H1 (cell line): ENCODE results near the gene TMEM150B. TPM values are rescaled to one million over a fixed set of nuclear protein-coding genes. Genes with fewer than 3 reads are reported as not detected.

Experiments
- CTCF ChIA-PET: fragments of 300-600 bp; sonication (Branson Sonifier 250); formaldehyde crosslinking; loops from one replicate; lab custom pipeline; 2021; ENCODE audit not compliant: partially characterized antibody; lab: Charles Lee
- POLR2A ChIA-PET: fragments of 300-600 bp; sonication (Branson Sonifier 250); formaldehyde crosslinking; loops from one replicate; lab custom pipeline; 2021; ENCODE audit warnings: inconsistent platforms; ENCODE audit not compliant: partially characterized antibody; lab: Charles Lee
- DNase-seq, 2 experiments: peaks; one replicate each; pipeline versions ENCODE4 v3.0.0 to v3.0.0-alpha.2; 2010 to 2022; ENCODE audit warnings: low spot score in 2 of 2, low read depth in 1 of 2, mixed read lengths in 1 of 2
- FAIRE-seq: peaks from 2 replicates; lab custom pipeline; 2011; peaks lifted over from hg19 to GRCh38; lab: Jason Lieb, UNC
- H2AFZ ChIP-seq: 2 replicates; pipeline ENCODE4 v1.8.1; 2012; ENCODE audit warnings: low read length, inconsistent platforms
- H2AK5ac ChIP-seq: 2 replicates; pipeline ENCODE4 v1.6.1; 2013; ENCODE audit warnings: low read depth, low read length
- H2BK120ac ChIP-seq: replicated peaks from 2 replicates; pipeline ENCODE3; 2013; ENCODE audit warnings: low read depth, low read length, inconsistent platforms
- H2BK12ac ChIP-seq: 2 replicates; pipeline ENCODE4 v1.6.1; 2013; ENCODE audit warnings: low read depth, low read length
- H2BK15ac ChIP-seq: 2 replicates; pipeline ENCODE4 v1.6.1; 2013; ENCODE audit warnings: low read length
- H2BK20ac ChIP-seq: 2 replicates; pipeline ENCODE4 v1.6.1; 2013; ENCODE audit warnings: low read length
- H2BK5ac ChIP-seq: 2 replicates; pipeline ENCODE4 v1.6.1; 2013; ENCODE audit warnings: low read depth, low read length
- H3K14ac ChIP-seq: 2 replicates; pipeline ENCODE4 v1.6.1; 2013; ENCODE audit warnings: inconsistent platforms; ENCODE audit not compliant: insufficient read length
- H3K18ac ChIP-seq: 2 replicates; pipeline ENCODE4 v1.6.1; 2013; ENCODE audit warnings: low read length; ENCODE audit errors: extremely low read depth
- H3K23ac ChIP-seq: 2 replicates; pipeline ENCODE4 v1.6.1; 2013; ENCODE audit warnings: inconsistent platforms; ENCODE audit not compliant: insufficient read length
- H3K23me2 ChIP-seq: 2 replicates; pipeline ENCODE4 v1.6.1; 2013; ENCODE audit warnings: low read depth, low read length
- H3K27ac ChIP-seq: 2 replicates; pipeline ENCODE4 v1.6.1; 2011; ENCODE audit warnings: low read depth, low read length, inconsistent platforms
- H3K27me3 ChIP-seq, 4 experiments: replicated peaks in 1 of 4; 1 replicate in 1 of 4; 2 replicates in 3 of 4; pipeline versions ENCODE4 v1.6.1 to v1.8.1; 2011 to 2013; ENCODE audit warnings: low read length in 3 of 4, mild to moderate bottlenecking in 3 of 4, inconsistent platforms in 2 of 4, mixed read lengths in 2 of 4, moderate library complexity in 1 of 4; ENCODE audit not compliant: control insufficient read depth in 3 of 4, insufficient read depth in 3 of 4; ENCODE audit errors: extremely low read depth in 1 of 4
- H3K36me3 ChIP-seq, 4 experiments: 2 replicates each; pipeline versions ENCODE4 v1.6.1 to v1.8.1; 2011 to 2013; ENCODE audit warnings: mild to moderate bottlenecking in 4 of 4, low read length in 3 of 4, moderate library complexity in 2 of 4, control low read depth in 1 of 4, inconsistent platforms in 1 of 4; ENCODE audit not compliant: insufficient read depth in 4 of 4, control insufficient read depth in 2 of 4
- H3K4ac ChIP-seq: replicated peaks from 2 replicates; pipeline ENCODE3; 2013; ENCODE audit warnings: low read length, low read depth, mixed read lengths, inconsistent platforms; ENCODE audit not compliant: insufficient read length
- H3K4me1 ChIP-seq, 4 experiments: replicated peaks in 1 of 4; 1 replicate in 1 of 4; 2 replicates in 3 of 4; pipeline versions ENCODE4 v1.6.1 to v1.8.1; 2011 to 2013; ENCODE audit warnings: low read length in 3 of 4, inconsistent platforms in 2 of 4, mixed read lengths in 1 of 4; ENCODE audit not compliant: insufficient read depth in 4 of 4, control insufficient read depth in 3 of 4
- H3K4me2 ChIP-seq, 2 experiments: 2 replicates each; pipeline versions ENCODE4 v1.6.1 to v1.8.1; 2011 to 2013; ENCODE audit warnings: low read depth in 2 of 2, low read length in 2 of 2, control low read depth in 1 of 2, inconsistent platforms in 1 of 2, mild to moderate bottlenecking in 1 of 2; ENCODE audit not compliant: insufficient read depth in 1 of 2
- H3K4me3 ChIP-seq, 4 experiments: fragments of 200-600, 300-600 bp in 1 of 4; sonication (generic), shearing (Covaris generic), sonication (Bioruptor Twin) in 1 of 4; 2 replicates each; pipeline versions ENCODE4 v1.5.1 to v1.8.1; 2011 to 2016; ENCODE audit warnings: low read length in 4 of 4, low read depth in 3 of 4, control low read depth in 2 of 4, inconsistent platforms in 2 of 4, mild to moderate bottlenecking in 2 of 4, mixed read lengths in 1 of 4, moderate library complexity in 1 of 4; ENCODE audit not compliant: insufficient read depth in 2 of 4; ENCODE audit errors: extremely low read depth in 1 of 4
- H3K56ac ChIP-seq: replicated peaks from 2 replicates; pipeline ENCODE3; 2013; ENCODE audit warnings: low read depth, mild to moderate bottlenecking, mixed read lengths, low read length, inconsistent platforms; ENCODE audit not compliant: insufficient read length
- H3K79me1 ChIP-seq: 2 replicates; pipeline ENCODE4 v1.6.1; 2013; ENCODE audit warnings: low read depth, low read length, control low read depth
- H3K79me2 ChIP-seq, 2 experiments: 2 replicates each; pipeline versions ENCODE4 v1.6.1 to v1.8.1; 2012 to 2013; ENCODE audit warnings: low read length in 2 of 2, mild to moderate bottlenecking in 2 of 2, inconsistent platforms in 1 of 2; ENCODE audit not compliant: insufficient read depth in 2 of 2, control insufficient read depth in 1 of 2
- H3K9ac ChIP-seq, 4 experiments: replicated peaks in 1 of 4; 1 replicate in 1 of 4; 2 replicates in 3 of 4; pipeline versions ENCODE4 v1.6.1 to v1.8.1; 2011 to 2013; ENCODE audit warnings: low read depth in 3 of 4, low read length in 3 of 4, control low read depth in 2 of 4, mild to moderate bottlenecking in 2 of 4, moderate library complexity in 2 of 4, inconsistent platforms in 1 of 4; ENCODE audit errors: extremely low read depth in 1 of 4
- H3K9me3 ChIP-seq, 2 experiments: 2 replicates each; pipeline versions ENCODE4 v1.6.1 to v1.8.1; 2012 to 2013; ENCODE audit warnings: mild to moderate bottlenecking in 2 of 2, moderate library complexity in 2 of 2, control low read depth in 1 of 2, inconsistent platforms in 1 of 2, low read depth in 1 of 2, low read length in 1 of 2, mixed read lengths in 1 of 2; ENCODE audit not compliant: insufficient read depth in 2 of 2
- H4K20me1 ChIP-seq, 2 experiments: replicated peaks in 1 of 2; 2 replicates each; pipeline versions ENCODE3 to v1.8.1; 2011 to 2013; ENCODE audit warnings: inconsistent platforms in 2 of 2, low read length in 2 of 2, mild to moderate bottlenecking in 1 of 2; ENCODE audit not compliant: insufficient read depth in 2 of 2, control insufficient read depth in 1 of 2
- H4K5ac ChIP-seq: 2 replicates; pipeline ENCODE4 v1.6.1; 2013; ENCODE audit warnings: low read length, low read depth, mixed read lengths, inconsistent platforms; ENCODE audit not compliant: insufficient read length
- H4K8ac ChIP-seq: 2 replicates; pipeline ENCODE4 v1.8.0; 2013; ENCODE audit warnings: mild to moderate bottlenecking, moderate library complexity, low read length, inconsistent platforms; ENCODE audit not compliant: insufficient read depth; ENCODE audit errors: extremely low read depth
- H4K91ac ChIP-seq: replicated peaks from 2 replicates; pipeline ENCODE3; 2013; ENCODE audit warnings: low read length, mixed read lengths, inconsistent platforms; ENCODE audit not compliant: insufficient read length
- CBX8 ChIP-seq: fragments of 300-800, 300-1000 bp; sonication (generic); IDR thresholded peaks from 2 replicates; pipeline ENCODE4 v1.7.1; 2016; ENCODE audit warnings: low read depth, low read length, borderline replicate concordance
- CEBPB ChIP-seq: IDR thresholded peaks from 2 replicates; pipeline ENCODE4 v1.6.1; 2012; ENCODE audit warnings: low read depth, low read length
- CHD1 ChIP-seq: IDR thresholded peaks from 2 replicates; pipeline ENCODE4 v1.6.1; 2012; ENCODE audit warnings: low read depth, low read length, improper control_type of control experiment
- EP300 ChIP-seq, 2 experiments: IDR thresholded peaks; 1 replicate in 1 of 2; 2 replicates in 1 of 2; pipeline ENCODE4 v1.6.1; 2011 to 2012; ENCODE audit warnings: low read depth in 2 of 2, low read length in 2 of 2, mild to moderate bottlenecking in 2 of 2, borderline replicate concordance in 1 of 2, inconsistent platforms in 1 of 2, moderate library complexity in 1 of 2
- HDAC6 ChIP-seq: IDR thresholded peaks from one replicate; pipeline ENCODE4 v1.7.1; 2012; ENCODE audit warnings: low read depth, mild to moderate bottlenecking, inconsistent platforms, low read length, moderate library complexity
- PHF8 ChIP-seq: fragments of 200-600 bp; sonication (generic); conservative IDR thresholded peaks from 2 replicates; pipeline ENCODE4 v1.7.1; 2012; ENCODE audit warnings: low read depth, mild to moderate bottlenecking, inconsistent platforms, low read length, moderate library complexity
- TCF12 ChIP-seq: IDR thresholded peaks from 2 replicates; pipeline ENCODE4 v1.6.1; 2011; ENCODE audit warnings: low read depth, mild to moderate bottlenecking, low read length
- TEAD4 ChIP-seq: IDR thresholded peaks from 2 replicates; pipeline ENCODE4 v1.6.1; 2012; ENCODE audit warnings: low read depth, low read length, inconsistent platforms, mixed read lengths
- WGBS, 2 experiments: shearing (Covaris generic) in 1 of 2; methylation state at CpG; one replicate each; pipeline versions ENCODE4 v1.1.6 to v1.1.7; 2013 to 2015; ENCODE audit warnings: low lambda C conversion rate in 2 of 2, mixed read lengths in 2 of 2, inconsistent platforms in 1 of 2, low coverage in 1 of 2, missing lambda C conversion rate in 1 of 2; ENCODE audit not compliant: insufficient replicate concordance in 2 of 2, insufficient coverage in 1 of 2, insufficient read length in 1 of 2; ENCODE audit errors: extremely low coverage in 1 of 2, missing lambda C conversion rate in 1 of 2; 5-methylcytosine and 5-hydroxymethylcytosine counted together
- polyA plus RNA-seq, 7 experiments: library from polyadenylated mRNA; depleted of rRNA in 3 of 7; stranded (reverse) in 5 of 7; unstranded in 2 of 7; fragments of >200 nt in 5 of 7; fragments of 200-250 nt in 2 of 7; gene quantifications; 1 replicate in 5 of 7; 2 replicates in 1 of 7; 4 replicates in 1 of 7; pipeline versions ENCODE4 v1.2.1 to v1.2.3, GENCODE V29; 2011 to 2013; ENCODE audit warnings: missing spikeins in 2 of 7, mixed read lengths in 2 of 7
- total RNA-seq: library from RNA; stranded (reverse); fragmentation: NEBNext Ultra II Directional; extraction: Animal tissue kit (Norgen Biotek cat#: 25700); gene quantifications from 2 replicates; pipeline ENCODE4 v1.2.1, GENCODE V29; 2021

The TMEM150B gene
- total and polyA plus RNA-seq, 2 of the 8 experiments (the other 6 are each of a cell fraction or from before 2014, with no cell fraction given): 0.41 to 0.91 TPM

DNA sequence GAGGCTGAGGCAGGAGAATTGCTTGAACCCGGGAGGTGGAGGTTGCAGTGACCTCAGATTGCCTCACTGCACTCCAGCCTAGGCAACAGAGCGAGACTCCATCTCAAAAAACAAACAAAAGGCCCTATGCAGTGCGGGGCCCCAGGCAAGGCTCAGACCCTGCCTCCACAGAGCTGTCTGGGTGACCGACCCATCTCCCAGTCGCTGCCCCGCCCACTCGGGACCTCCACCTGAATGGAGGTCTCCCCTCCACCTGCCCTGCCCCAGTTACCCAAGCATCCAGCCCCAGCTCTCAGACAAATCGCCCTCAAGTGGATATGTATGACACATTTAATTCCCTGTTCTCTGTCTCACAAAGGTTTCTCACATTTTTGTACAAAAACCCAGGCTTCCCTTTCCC is 40.1 kb upstream of the TMEM150B start:
- Histone ChIP-seq H3K14ac (no peak overlapping the region), H3K4ac (no peak overlapping the region), H3K27ac (no peak overlapping the region), H2AFZ (no peak overlapping the region), H2BK5ac (no peak overlapping the region), H3K9ac (no peak overlapping the region), H3K79me2 (no peaks in the 10 kb centered on the region), H3K18ac (no peak overlapping the region), H3K27me3 (peaks cover 0 to 23% (median 19%) of the 10 kb centered on the region in 4 experiments; a peak in 6 of 7 replicates), H3K79me1 (no peaks in the 10 kb centered on the region), H3K36me3 (no peaks in the 10 kb centered on the region), H3K56ac (no peak overlapping the region), H3K23ac (no peak overlapping the region), H4K20me1 (no peaks in the 10 kb centered on the region), H2BK120ac (no peak overlapping the region), H2BK15ac (no peak overlapping the region), H3K9me3 (no peaks in the 10 kb centered on the region), H3K4me3 (no peak overlapping the region), H4K91ac (no peak overlapping the region), H4K8ac (no peak overlapping the region), H4K5ac (no peak overlapping the region), H2BK20ac (no peak overlapping the region), H3K4me2 (no peak overlapping the region), H3K4me1 (peaks cover 0 to 18% (median 15%) of the 10 kb centered on the region in 4 experiments; a peak in 6 of 7 replicates), H2BK12ac (no peak overlapping the region), H3K23me2 (peaks cover 6% of the 10 kb centered on the region; the same call in 1 of the 2 replicates), H2AK5ac (no peak overlapping the region)
- 94% methylated on average over 8 of the region's 8 CpGs; no CpG with 5 or more reads in 1 of the 2 experiments for WGBS, 2 experiments
- no peak for FAIRE-seq
- ChIA-PET POLR2A (interaction anchor here (0.7 to 1.8 kb wide), 3 partner anchors 9 to 12 kb away, joined by 3 to 5 read pairs (median 3); no protein-coding TSS in a partner anchor), CTCF (interaction anchor here (1.1 to 1.3 kb wide), 2 partner anchors 26 to 53 kb away, joined by 3 read pairs; no protein-coding TSS in a partner anchor)
- TF ChIP-seq TEAD4 (no peak), HDAC6 (no peak), PHF8 (no peak), CBX8 (no peak), EP300 (IDR thresholded peaks at IDR 0.05; ENCODE audit: borderline replicate concordance in 1 of 2, low read depth in 2 of 2, low read length in 2 of 2) (no peak), CEBPB (no peak), CHD1 (no peak), TCF12 (no peak)
- no peak for DNase-seq
